Loucy (cell line): ENCODE results near the gene CNTN1.

Source experiments
- H2AFZ ChIP-seq: fragments of 200-600 bp; sonication (generic); 2 replicates; pipeline ENCODE4 v1.6.0; 2016; ENCODE audit warnings: antibody characterized with exemption, mild to moderate bottlenecking, low read length, moderate library complexity
- H3F3A ChIP-seq: fragments of 200-600 bp; 2 replicates; pipeline ENCODE4 v1.6.0; 2016; ENCODE audit warnings: antibody characterized with exemption, low read depth, mild to moderate bottlenecking
- H3K27me3 ChIP-seq: fragments of 200-600 bp; sonication (generic); 2 replicates; pipeline ENCODE4 v1.6.1; 2014; ENCODE audit warnings: low read length, mild to moderate bottlenecking; ENCODE audit not compliant: insufficient read depth, poor library complexity, severe bottlenecking
- H3K36me3 ChIP-seq: fragments of 200-600 bp; sonication (generic); 2 replicates; pipeline ENCODE4 v1.6.1; 2016; ENCODE audit warnings: low read length; ENCODE audit not compliant: insufficient read depth
- H3K4me1 ChIP-seq: fragments of 200-600 bp; sonication (generic); 2 replicates; pipeline ENCODE4 v1.5.1; 2014; ENCODE audit warnings: low read length, mild to moderate bottlenecking; ENCODE audit not compliant: insufficient read depth, poor library complexity, severe bottlenecking
- H3K4me2 ChIP-seq: fragments of 200-600 bp; sonication (generic); 2 replicates; pipeline ENCODE4 v1.6.0; 2014; ENCODE audit warnings: antibody characterized with exemption, low read length, low read depth, mild to moderate bottlenecking; ENCODE audit not compliant: poor library complexity, severe bottlenecking
- H3K4me3 ChIP-seq: fragments of 200-600 bp; sonication (generic); 2 replicates; pipeline ENCODE4 v1.5.1; 2014; ENCODE audit warnings: low read length, mild to moderate bottlenecking, mixed read lengths; ENCODE audit not compliant: poor library complexity, severe bottlenecking
- H3K79me2 ChIP-seq: fragments of 200-600 bp; sonication (generic); 2 replicates; pipeline ENCODE4 v1.6.1; 2014; ENCODE audit warnings: low read length; ENCODE audit not compliant: insufficient read depth
- H3K9ac ChIP-seq: fragments of 200-600 bp; sonication (generic); 2 replicates; pipeline ENCODE4 v1.6.0; 2014; ENCODE audit warnings: mild to moderate bottlenecking, low read depth, low read length, moderate library complexity; ENCODE audit not compliant: poor library complexity, severe bottlenecking
- H3K9me2 ChIP-seq: fragments of 200-600 bp; sonication (generic); replicated peaks from 2 replicates; pipeline ENCODE4 v1.6.1; 2016; ENCODE audit warnings: low read depth, low read length, mixed read lengths
- H3K9me3 ChIP-seq: fragments of 200-600 bp; sonication (generic); 2 replicates; pipeline ENCODE4 v1.6.1; 2014; ENCODE audit warnings: mild to moderate bottlenecking, antibody characterized with exemption, low read length, low read depth; ENCODE audit not compliant: insufficient read depth
- H4K20me1 ChIP-seq: fragments of 200-600 bp; sonication (generic); 2 replicates; pipeline ENCODE4 v1.6.0; 2014; ENCODE audit warnings: antibody characterized with exemption, low read length, mild to moderate bottlenecking; ENCODE audit not compliant: insufficient read depth, poor library complexity, severe bottlenecking
- CTCF ChIP-seq: fragments of 200-600 bp; sonication (generic); conservative IDR thresholded peaks from 2 replicates; pipeline ENCODE4 v1.5.1; 2014; ENCODE audit warnings: mild to moderate bottlenecking, antibody characterized with exemption, low read length
- EZH2phosphoT487 ChIP-seq: fragments of 200-600 bp; IDR thresholded peaks from 2 replicates; pipeline ENCODE4 v1.6.1; 2018; ENCODE audit warnings: antibody characterized with exemption, mild to moderate bottlenecking, moderate library complexity, borderline replicate concordance

The CNTN1 gene

GRCh38 chr12:40986001-40986400 lies 293.8 kb downstream of the CNTN1 start:
- TF ChIP-seq CTCF (no peak), EZH2phosphoT487 (no peak)
- Histone ChIP-seq H3K27me3 (no peaks in the 10 kb centered on the region), H3K79me2 (no peaks in the 10 kb centered on the region), H3K9ac (no peak overlapping the region), H3K36me3 (no peaks in the 10 kb centered on the region), H3K4me2 (no peak overlapping the region), H3K9me2 (no peaks in the 10 kb centered on the region), H2AFZ (no peak overlapping the region), H3K4me1 (no peaks in the 10 kb centered on the region), H3K9me3 (no peaks in the 10 kb centered on the region), H3F3A (no peaks in the 10 kb centered on the region), H4K20me1 (no peaks in the 10 kb centered on the region), H3K4me3 (no peak overlapping the region)

- Histone ChIP-seq H3F3A (no peaks in the 10 kb centered on the region), H3K36me3 (no peaks in the 10 kb centered on the region), H3K4me3 (no peak overlapping the region), H3K4me1 (no peaks in the 10 kb centered on the region), H3K27me3 (no peaks in the 10 kb centered on the region), H3K9ac (no peak overlapping the region), H3K9me2 (no peaks in the 10 kb centered on the region), H4K20me1 (no peaks in the 10 kb centered on the region), H2AFZ (no peak overlapping the region), H3K79me2 (no peaks in the 10 kb centered on the region), H3K4me2 (no peak overlapping the region), H3K9me3 (no peaks in the 10 kb centered on the region)
- TF ChIP-seq EZH2phosphoT487 (no peak), CTCF (no peak)
Measured at GRCh38 chr12:40988355-40988754, 296.1 kb downstream of the CNTN1 start.

- Histone ChIP-seq H3K4me2 (no peak overlapping the region), H3F3A (no peaks in the 10 kb centered on the region), H2AFZ (no peak overlapping the region), H3K9me2 (no peaks in the 10 kb centered on the region), H3K79me2 (no peaks in the 10 kb centered on the region), H3K9ac (no peak overlapping the region), H3K36me3 (no peaks in the 10 kb centered on the region), H3K9me3 (no peaks in the 10 kb centered on the region), H3K4me3 (no peak overlapping the region), H3K4me1 (no peaks in the 10 kb centered on the region), H3K27me3 (no peaks in the 10 kb centered on the region), H4K20me1 (no peaks in the 10 kb centered on the region)
- TF ChIP-seq CTCF (no peak), EZH2phosphoT487 (no peak)
Measured at GRCh38 chr12:40988824-40989223, 296.6 kb downstream of the CNTN1 start.
